ENCODE measurements around the gene COA5. TPM values are rescaled to one million over a fixed set of nuclear protein-coding genes. Genes with fewer than 3 reads are reported as not detected.

Gene COA5
- polyA plus RNA-seq, 2 donors, result 16.7 to 43.0 TPM

Other genes with a start within 250 kb of the COA5 start
- gene INPP4A, start 163.7 kb downstream of the COA5 start, polyA plus RNA-seq, result 1 to 10 TPM; 3.4 to 3.8 TPM
- 10 to 100 TPM; 22.8 to 26.0 TPM for gene UNC50, start 77 bp upstream of the COA5 start, polyA plus RNA-seq
- 1 to 10 TPM; 2.8 to 3.0 TPM for gene MGAT4A, start 122.6 kb upstream of the COA5 start, polyA plus RNA-seq

All from esophagus (tissue), 2 donors.